Stimulated activated naive CD8-positive, alpha-beta T cell treated with anti-CD3 and anti-CD28 coated beads, Interleukin-15, Interleukin-2, amounts not matched to agents 100 U/mL and 50 U/mL, for 24 hours (primary cell): ENCODE data around the gene FAM53B.

Experiments used
- ATAC-seq: fragments of 150-1000 bp; cut with Tn5 transposase; one replicate; pipeline ENCODE4 v1.10.0; 2021
- DNase-seq: peaks from one replicate; pipeline ENCODE4 v3.0.0; 2021

The FAM53B gene

GRCh38 chr10:124696446-124697392 lies 47.5 kb downstream of the FAM53B start:
- DNase-seq (peak; percentile 45), ATAC-seq (peak; percentile 70)

GRCh38 chr10:124695259-124695658 lies 48.9 kb downstream of the FAM53B start:
- no peak for ATAC-seq
- no peak for DNase-seq

GRCh38 chr10:124694481-124695220 lies 49.5 kb downstream of the FAM53B start:
- ATAC-seq (no peak), DNase-seq (no peak)

DNA sequence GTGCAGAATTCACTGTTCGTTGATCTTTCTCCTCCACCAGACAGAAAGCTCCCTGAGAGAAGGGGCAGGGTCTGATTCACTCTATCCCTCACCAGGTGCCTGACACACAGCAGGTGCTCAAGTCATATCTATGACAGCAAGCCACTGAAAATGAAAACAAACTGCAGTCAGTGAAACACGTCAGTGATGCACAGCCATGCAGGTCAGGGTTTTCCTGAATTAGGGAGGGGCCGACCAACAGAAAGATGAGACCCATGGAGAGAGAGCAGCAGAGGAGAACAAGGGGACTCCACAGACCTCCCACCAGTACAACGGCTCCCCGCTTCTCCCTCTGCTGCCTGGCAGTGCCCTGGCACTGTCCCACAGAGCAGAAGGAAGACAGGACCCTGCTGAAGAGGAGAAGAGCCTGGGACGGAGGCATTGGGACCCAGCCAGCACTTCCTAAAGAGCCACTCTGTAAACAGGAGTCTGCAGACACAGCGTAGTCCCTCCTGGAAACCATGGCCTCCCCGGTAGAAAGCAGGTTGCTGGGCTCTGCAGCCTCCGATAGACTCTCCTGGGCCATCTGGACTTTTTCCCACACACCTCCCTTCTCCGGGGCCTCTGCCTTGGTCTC lies 50.3 kb downstream of the FAM53B start:
- ATAC-seq (no peak), DNase-seq (no peak)

- DNase-seq (no peak), ATAC-seq (no peak)
Measured at GRCh38 chr10:124693396-124693795, 50.8 kb downstream of the FAM53B start.

DNA sequence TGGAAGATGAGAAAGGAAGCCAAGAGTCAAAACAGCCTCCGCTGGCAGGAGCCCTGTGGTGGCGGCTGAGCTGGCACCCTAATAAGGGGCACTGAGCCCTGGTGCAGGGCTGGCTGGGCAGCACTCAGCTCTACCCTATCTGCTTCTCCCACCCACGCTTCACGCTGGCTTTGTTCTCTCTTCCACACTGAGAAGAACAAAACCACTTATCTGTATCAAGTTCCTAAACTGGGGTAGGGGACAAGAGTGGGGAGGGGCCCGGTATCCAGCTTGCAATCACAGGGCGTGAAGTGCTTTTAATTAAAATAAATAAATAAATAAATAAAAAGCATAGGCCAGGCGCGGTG lies 52.1 kb downstream of the FAM53B start:
- ATAC-seq (no peak), DNase-seq (no peak)

- ATAC-seq: no peak
- no peak for DNase-seq
Measured at GRCh38 chr10:124691421-124692099, 52.6 kb downstream of the FAM53B start.

GRCh38 chr10:124691002-124691401 lies 53.2 kb downstream of the FAM53B start:
- DNase-seq: no peak
- ATAC-seq: no peak

DNA sequence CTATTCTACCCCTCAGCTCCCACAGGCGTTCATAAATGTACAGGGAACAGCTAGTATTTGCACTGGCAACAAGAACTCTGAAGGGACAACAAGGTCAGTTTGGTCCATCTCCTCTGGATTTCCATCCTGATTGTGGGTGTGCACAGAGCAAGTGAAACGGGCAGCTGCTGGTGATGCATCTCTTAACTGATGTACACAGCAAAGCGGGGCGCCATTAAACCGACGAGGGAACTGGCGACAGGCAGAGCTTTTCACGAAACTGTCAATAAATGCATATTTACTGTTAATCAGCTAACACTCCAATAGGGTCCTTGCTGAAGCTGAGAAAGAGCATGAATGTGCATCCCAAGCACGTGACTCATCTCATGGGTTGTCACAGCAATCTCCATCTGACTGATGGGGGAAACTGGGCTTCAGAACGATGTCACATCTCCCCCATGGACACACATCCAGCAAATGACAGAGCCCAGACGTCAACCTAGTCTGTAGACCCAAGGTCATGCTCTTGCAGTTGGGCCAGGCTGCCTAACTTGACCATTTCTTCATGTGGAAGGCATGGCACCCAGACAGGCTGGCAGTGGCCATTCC lies 54.2 kb downstream of the FAM53B start:
- ATAC-seq: peak; percentile 38

DNA sequence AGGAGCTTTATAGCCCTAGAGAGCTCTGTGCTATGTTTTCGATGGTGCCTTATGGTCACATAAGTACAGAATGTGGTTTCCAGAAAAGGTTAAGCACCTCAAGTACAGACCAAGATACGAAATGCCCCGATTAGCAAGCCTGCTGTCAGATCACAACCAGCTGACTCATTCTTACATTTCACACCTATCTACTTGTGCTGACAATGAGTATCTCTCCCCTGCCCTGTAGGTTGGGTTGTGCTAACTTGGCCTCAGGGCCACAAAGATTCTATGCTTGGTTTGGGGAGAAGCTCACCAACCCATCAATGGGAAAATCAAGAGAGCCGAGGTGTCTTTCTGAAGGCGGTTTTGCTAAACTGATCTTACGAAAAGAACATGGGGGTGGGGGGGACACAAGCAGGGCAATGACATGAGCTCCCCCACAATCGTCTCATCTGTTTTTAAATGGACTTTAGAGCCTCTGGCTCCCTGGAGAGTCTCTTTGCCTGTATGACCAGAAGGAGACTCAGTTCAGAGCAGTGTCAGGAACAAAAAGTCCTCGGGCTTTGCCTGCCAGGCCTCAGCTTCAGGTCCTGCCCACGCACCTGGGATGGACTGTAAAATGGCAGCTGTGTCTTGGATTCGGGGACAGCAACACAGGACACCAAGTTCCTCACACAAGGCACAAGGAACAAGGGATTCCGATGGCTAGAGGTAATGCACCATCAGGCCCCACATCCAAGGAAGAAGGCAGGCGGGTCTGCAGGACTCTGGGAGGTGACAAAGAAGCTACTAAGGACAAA lies 55.1 kb downstream of the FAM53B start:
- ATAC-seq (peak; percentile 96), DNase-seq (peak; percentile 67)

More for the DNA sequence above, 54.2 kb downstream of the FAM53B start:
- no peak for DNase-seq

DNA sequence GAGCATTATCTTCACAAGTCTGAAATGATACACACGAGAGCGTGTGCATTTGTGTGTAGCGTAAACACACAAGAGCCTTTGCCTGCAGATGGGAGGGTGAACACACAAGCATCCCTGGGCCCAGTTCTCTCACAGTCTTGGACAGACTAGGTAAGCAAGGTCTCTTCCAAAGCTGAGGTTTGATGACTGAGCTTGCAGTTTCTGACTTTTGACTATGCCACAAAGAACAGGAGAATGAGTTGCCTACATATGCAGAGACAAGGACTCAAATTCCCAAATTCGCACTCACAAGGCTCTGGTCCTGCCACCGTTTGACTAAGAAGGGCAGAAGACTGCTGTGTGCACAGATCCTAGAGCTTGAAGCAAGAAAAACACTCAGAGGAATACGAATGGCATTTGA lies 55.8 kb downstream of the FAM53B start:
- no peak for DNase-seq
- ATAC-seq: peak; percentile 28

GRCh38 chr10:124686707-124687376 lies 57.3 kb downstream of the FAM53B start:
- ATAC-seq: no peak
- no peak for DNase-seq

GRCh38 chr10:124685261-124685660 lies 58.9 kb downstream of the FAM53B start:
- ATAC-seq (no peak), DNase-seq (no peak)

DNA sequence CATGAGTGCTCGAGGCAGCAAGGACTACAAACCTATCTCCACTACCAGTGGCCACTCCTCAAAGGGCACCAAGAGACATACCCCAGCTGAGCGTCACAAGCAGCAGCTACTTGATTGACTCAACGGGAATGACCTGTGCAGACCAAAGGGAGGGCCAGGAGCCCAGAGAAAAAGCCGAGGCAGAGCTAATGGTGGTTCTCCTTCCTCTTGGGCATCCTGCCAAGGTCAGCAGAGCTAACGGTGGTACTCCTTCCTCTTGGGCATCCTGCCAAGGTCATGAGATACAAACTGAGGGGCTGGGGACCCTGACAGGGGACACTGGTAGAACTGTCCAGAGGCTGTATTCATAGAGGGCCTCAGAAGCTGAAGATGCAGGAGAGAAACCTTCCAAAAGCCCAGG lies 60.4 kb downstream of the FAM53B start:
- DNase-seq: no peak
- ATAC-seq: no peak

DNA sequence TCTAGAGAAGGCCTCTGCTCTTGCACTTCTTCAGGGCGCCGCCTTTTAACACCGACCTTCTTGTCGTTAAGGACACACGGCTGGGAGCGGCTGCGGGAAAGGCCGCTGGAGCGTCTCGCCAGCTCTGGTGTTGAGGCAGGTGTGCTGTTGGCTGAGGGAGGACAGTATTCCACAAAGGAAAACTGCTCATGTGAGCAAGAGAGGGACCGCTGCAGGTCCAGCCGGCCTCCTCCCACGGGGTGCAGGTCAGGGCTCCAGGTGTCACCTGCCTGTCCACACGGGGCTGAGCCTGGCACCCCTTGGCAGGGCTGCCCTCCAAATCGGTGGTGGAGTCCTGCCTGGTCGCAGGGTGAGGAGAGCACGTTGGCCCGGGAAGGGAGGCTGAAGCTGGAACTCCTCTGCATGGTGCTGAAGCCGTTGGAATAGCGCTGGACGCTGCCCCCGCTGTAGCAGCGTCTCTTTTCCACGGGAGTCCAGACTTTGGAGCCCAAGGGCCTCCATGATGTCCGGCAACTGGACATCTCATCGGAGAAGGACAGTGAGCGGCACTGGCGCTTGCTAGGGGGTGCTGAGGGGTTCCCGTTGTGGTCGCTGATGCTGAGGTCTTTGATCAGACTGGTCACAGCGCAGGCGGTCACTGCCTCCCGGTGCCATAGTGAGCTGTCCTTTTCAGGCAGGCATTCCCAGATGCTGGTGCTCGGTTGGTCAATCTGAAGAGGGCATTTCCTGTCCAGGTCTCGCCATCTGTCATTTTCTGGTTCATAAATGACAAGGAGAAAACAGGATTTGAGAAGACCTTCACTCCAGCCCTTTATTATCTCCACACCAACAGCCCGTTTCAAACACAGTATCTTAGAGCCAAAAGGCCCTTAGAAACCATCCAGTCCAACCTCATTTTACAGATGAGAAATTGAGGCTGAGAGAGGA lies 62.3 kb downstream of the FAM53B start:
- no peak for ATAC-seq

DNA sequence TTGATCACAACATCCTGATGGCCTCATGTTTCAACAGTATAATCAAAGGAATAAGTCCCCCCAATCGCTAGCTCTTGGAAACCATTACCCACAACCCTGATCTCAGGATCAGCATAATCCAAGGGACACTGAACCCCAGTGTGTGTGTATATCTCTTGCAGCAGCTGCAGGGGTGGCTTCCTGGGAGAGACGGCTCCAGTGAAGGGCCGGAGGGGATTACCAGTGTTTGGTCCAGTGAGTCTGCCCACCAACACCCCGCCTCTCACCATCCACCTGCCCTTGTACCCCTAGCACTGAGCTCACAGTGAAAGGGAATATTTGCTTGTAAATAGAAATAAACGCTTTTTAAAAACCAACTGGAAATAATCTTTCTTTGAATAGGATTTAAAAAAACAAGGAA lies 63.1 kb downstream of the FAM53B start:
- ATAC-seq: no peak
- no peak for DNase-seq

More for the DNA sequence above, 62.3 kb downstream of the FAM53B start:
- DNase-seq: no peak

DNA sequence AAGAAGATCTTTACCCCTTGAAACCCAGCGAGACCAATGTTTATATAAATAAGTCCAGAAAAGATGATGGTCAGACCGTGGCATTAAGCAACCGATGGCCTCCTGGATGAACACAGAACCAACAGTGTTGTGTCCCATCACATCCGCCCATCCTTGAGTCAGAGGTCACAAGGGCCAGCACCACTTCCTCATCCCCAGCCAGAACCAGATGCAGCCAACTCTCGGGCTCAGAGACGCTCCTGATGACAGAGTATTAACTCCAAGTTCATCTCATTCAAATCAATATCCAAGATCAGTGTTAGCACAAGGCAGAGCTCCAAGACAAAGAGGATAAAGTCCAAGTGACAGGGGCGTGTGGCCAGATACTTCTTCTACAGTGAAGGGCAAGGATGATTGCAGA lies 63.5 kb downstream of the FAM53B start:
- ATAC-seq: no peak
- no peak for DNase-seq

GRCh38 chr10:124679401-124679800 lies 64.8 kb downstream of the FAM53B start:
- DNase-seq (no peak), ATAC-seq (no peak)

- ATAC-seq (peak; percentile 33), DNase-seq (no peak)
Measured at GRCh38 chr10:124678557-124679240, 65.5 kb downstream of the FAM53B start.
